CD14-positive monocyte (primary cell): ENCODE results near the gene GRM4. TPM values are rescaled to one million over a fixed set of nuclear protein-coding genes. Genes with fewer than 3 reads are reported as not detected.

Experiments used
- DNase-seq, 3 donors: peaks; one replicate each; pipeline ENCODE4 v3.0.0-alpha.2; 2011 to 2022
- H2AFZ ChIP-seq: 2 replicates; pipeline ENCODE4 v1.6.0; 2012; ENCODE audit warnings: mild to moderate bottlenecking, low read depth, low read length, inconsistent platforms; ENCODE audit not compliant: insufficient read depth, poor library complexity, severe bottlenecking
- H3K27ac ChIP-seq, 2 donors: 1 replicate in 1 of 2; 2 replicates in 1 of 2; pipeline ENCODE4 v1.5.1; 2012 to 2013; ENCODE audit warnings: low read length in 2 of 2, control low read depth in 1 of 2, inconsistent platforms in 1 of 2, low read depth in 1 of 2, mild to moderate bottlenecking in 1 of 2
- H3K27me3 ChIP-seq, 2 donors: one replicate each; pipeline versions ENCODE4 v1.6.0 to v1.6.1; 2011 to 2013; ENCODE audit warnings: low read length in 2 of 2; ENCODE audit not compliant: control insufficient read depth in 2 of 2, insufficient read depth in 2 of 2
- H3K36me3 ChIP-seq, 2 donors: replicated peaks in 1 of 2; 1 replicate in 1 of 2; 2 replicates in 1 of 2; pipeline versions ENCODE4 v1.5.1 to v1.6.1; 2012 to 2013; ENCODE audit warnings: low read length in 2 of 2, control low read depth in 1 of 2, inconsistent platforms in 1 of 2, mild to moderate bottlenecking in 1 of 2; ENCODE audit not compliant: insufficient read depth in 2 of 2, control insufficient read depth in 1 of 2
- H3K4me1 ChIP-seq, 2 donors: 1 replicate in 1 of 2; 2 replicates in 1 of 2; pipeline versions ENCODE4 v1.5.1 to v1.6.1; 2012 to 2013; ENCODE audit warnings: low read length in 2 of 2, control low read depth in 1 of 2, inconsistent platforms in 1 of 2, mild to moderate bottlenecking in 1 of 2, moderate library complexity in 1 of 2; ENCODE audit not compliant: insufficient read depth in 2 of 2, control insufficient read depth in 1 of 2
- H3K4me2 ChIP-seq: replicated peaks from 2 replicates; pipeline ENCODE3; 2012; ENCODE audit warnings: low read length, moderate library complexity, mild to moderate bottlenecking; ENCODE audit not compliant: poor library complexity, severe bottlenecking; ENCODE audit errors: extremely low read depth
- H3K4me3 ChIP-seq, 3 experiments: fragments of 200-600 bp in 1 of 3; sonication (generic) in 1 of 3; replicated peaks in 1 of 3; 1 replicate in 2 of 3; 2 replicates in 1 of 3; pipeline ENCODE4 v1.5.1; 2011 to 2013; ENCODE audit warnings: low read length in 3 of 3, mild to moderate bottlenecking in 3 of 3, control low read depth in 2 of 3, low read depth in 2 of 3, inconsistent platforms in 1 of 3, moderate library complexity in 1 of 3
- H3K79me2 ChIP-seq: 2 replicates; pipeline ENCODE4 v1.6.0; 2012; ENCODE audit warnings: mild to moderate bottlenecking, control low read depth, inconsistent platforms, low read length, moderate library complexity; ENCODE audit not compliant: insufficient read depth
- H3K9ac ChIP-seq: 2 replicates; pipeline ENCODE4 v1.6.0; 2017; ENCODE audit warnings: low read length, mild to moderate bottlenecking; ENCODE audit not compliant: insufficient read depth, poor library complexity, severe bottlenecking
- H3K9me3 ChIP-seq, 2 donors: replicated peaks in 1 of 2; 1 replicate in 1 of 2; 2 replicates in 1 of 2; pipeline versions ENCODE4 v1.5.1 to v1.6.1; 2012 to 2013; ENCODE audit warnings: low read length in 2 of 2, control low read depth in 1 of 2; ENCODE audit not compliant: control insufficient read depth in 1 of 2, insufficient read depth in 1 of 2
- H4K20me1 ChIP-seq: 2 replicates; pipeline ENCODE4 v1.6.0; 2012; ENCODE audit warnings: mild to moderate bottlenecking, low read length, control low read depth, moderate library complexity; ENCODE audit not compliant: insufficient read depth
- H3K27ac Mint-ChIP-seq, 7 donors: one replicate each; pipeline ENCODE4 v1.8.0; 2020; ENCODE audit warnings: mild to moderate bottlenecking in 7 of 7, mixed read lengths in 7 of 7, moderate library complexity in 6 of 7, inconsistent platforms in 2 of 7
- H3K27me3 Mint-ChIP-seq, 3 donors: one replicate each; pipeline ENCODE4 v1.8.0; 2021 to 2022; ENCODE audit warnings: low read depth in 3 of 3, mild to moderate bottlenecking in 3 of 3, mixed read lengths in 3 of 3, moderate library complexity in 3 of 3, inconsistent platforms in 1 of 3
- H3K36me3 Mint-ChIP-seq, 2 donors: one replicate each; pipeline ENCODE4 v1.8.0; 2020; ENCODE audit warnings: mixed read lengths in 2 of 2, inconsistent platforms in 1 of 2, mild to moderate bottlenecking in 1 of 2
- H3K4me1 Mint-ChIP-seq: one replicate; pipeline ENCODE4 v1.8.0; 2020; ENCODE audit warnings: mild to moderate bottlenecking, mixed read lengths
- H3K4me3 Mint-ChIP-seq, 2 donors: one replicate each; pipeline ENCODE4 v1.8.0; 2020; ENCODE audit warnings: mild to moderate bottlenecking in 2 of 2, mixed read lengths in 2 of 2, moderate library complexity in 1 of 2
- H3K9me3 Mint-ChIP-seq, 7 donors: one replicate each; pipeline ENCODE4 v1.8.0; 2020 to 2022; ENCODE audit warnings: mixed read lengths in 7 of 7, mild to moderate bottlenecking in 6 of 7, moderate library complexity in 6 of 7, inconsistent platforms in 2 of 7
- CTCF ChIP-seq: fragments of 200-600 bp; IDR thresholded peaks from one replicate; pipeline ENCODE4 v1.8.0; 2022; ENCODE audit warnings: antibody characterized with exemption, mild to moderate bottlenecking
- WGBS: methylation state at CpG from one replicate; pipeline ENCODE4 v1.1.5; 2013; ENCODE audit warnings: missing lambda C conversion rate; ENCODE audit not compliant: insufficient coverage; 5-methylcytosine and 5-hydroxymethylcytosine counted together
- intact Hi-C, 2 donors: fragments of 100-400 bp; cut with micrococcal nuclease; formaldehyde crosslinking; loops; one replicate each; pipeline versions ENCODE4 v1.15.0 to v1.15.1; 2023
- polyA plus RNA-seq, 3 donors: library from polyadenylated mRNA; depleted of rRNA in 1 of 3; unstranded in 2 of 3; stranded (reverse) in 1 of 3; fragments of 300-500 nt in 2 of 3; fragments of >200 nt in 1 of 3; fragmentation: Illumina TruSeq in 2 of 3; gene quantifications; 1 replicate in 2 of 3; 2 replicates in 1 of 3; pipeline ENCODE4 v1.2.3, GENCODE V29; 2012 to 2021

The GRM4 gene
- polyA plus RNA-seq, 3 donors, result not detected

GRCh38 chr6:34126419-34126818 is 19.5 kb downstream of the GRM4 start:
- Histone ChIP-seq H3K27ac (no peak overlapping the region), H2AFZ (no peak overlapping the region), H3K9ac (no peak overlapping the region), H3K36me3 (no peaks in the 10 kb centered on the region), H4K20me1 (no peaks in the 10 kb centered on the region), H3K79me2 (no peaks in the 10 kb centered on the region), H3K4me1 (no peaks in the 10 kb centered on the region), H3K27me3 (no peaks in the 10 kb centered on the region), H3K4me2 (no peak overlapping the region), H3K4me3 (no peak overlapping the region), H3K9me3 (no peaks in the 10 kb centered on the region)
- Mint-ChIP-seq H3K4me1 (no peaks in the 10 kb centered on the region), H3K36me3 (no peaks in the 10 kb centered on the region), H3K9me3 (peaks cover 0 to 2% (median 0%) of the 10 kb centered on the region in 7 donors), H3K4me3 (no peak overlapping the region), H3K27ac (no peak overlapping the region), H3K27me3 (peaks cover 3 to 22% (median 17%) of the 10 kb centered on the region in 3 donors)
- WGBS, result 17% methylated on average over 1 of the region's 3 CpGs
- no peak for TF ChIP-seq CTCF
- intact Hi-C loops, result no loop called here
- no peak for DNase-seq

- Histone ChIP-seq H3K4me1 (no peaks in the 10 kb centered on the region), H3K36me3 (no peaks in the 10 kb centered on the region), H3K27ac (no peak overlapping the region), H3K9ac (no peak overlapping the region), H3K27me3 (no peaks in the 10 kb centered on the region), H3K79me2 (no peaks in the 10 kb centered on the region), H3K4me2 (no peak overlapping the region), H3K9me3 (no peaks in the 10 kb centered on the region), H2AFZ (no peak overlapping the region), H4K20me1 (no peaks in the 10 kb centered on the region), H3K4me3 (no peak overlapping the region)
- Mint-ChIP-seq H3K27me3 (peaks cover 2 to 20% (median 15%) of the 10 kb centered on the region in 3 donors), H3K9me3 (peaks cover 0 to 2% (median 0%) of the 10 kb centered on the region in 7 donors), H3K36me3 (no peaks in the 10 kb centered on the region), H3K4me3 (no peak overlapping the region), H3K4me1 (no peaks in the 10 kb centered on the region), H3K27ac (no peak overlapping the region)
- intact Hi-C loops, result no loop called here
- WGBS, result 80% methylated on average over 1 of the region's 3 CpGs
- DNase-seq, result no peak
- no peak for TF ChIP-seq CTCF
Measured at GRCh38 chr6:34125939-34126338, 19.9 kb downstream of the GRM4 start.
